Parathyroid adenoma (tissue), 2 donors: ENCODE measurements around the gene PHF3.

Experiments
- H2AFZ ChIP-seq: fragments of 300-600 bp; sonication (generic); one replicate; pipeline ENCODE4 v1.7.0; 2017; ENCODE audit warnings: antibody characterized with exemption, mild to moderate bottlenecking
- H3K27ac ChIP-seq: fragments of 300-600 bp; sonication (generic); one replicate; pipeline ENCODE4 v1.7.0; 2017
- H3K27me3 ChIP-seq: fragments of 300-600 bp; sonication (generic); one replicate; pipeline ENCODE4 v1.7.0; 2017; ENCODE audit warnings: low read length; ENCODE audit not compliant: control insufficient read depth, insufficient read depth
- H3K36me3 ChIP-seq: fragments of 300-600 bp; sonication (generic); one replicate; pipeline ENCODE4 v1.7.0; 2017; ENCODE audit warnings: low read length; ENCODE audit not compliant: control insufficient read depth, insufficient read depth
- H3K4me1 ChIP-seq: fragments of 300-600 bp; sonication (generic); one replicate; pipeline ENCODE4 v1.7.0; 2017; ENCODE audit warnings: control low read depth
- H3K4me2 ChIP-seq: fragments of 300-600 bp; sonication (generic); one replicate; pipeline ENCODE4 v1.7.0; 2017; ENCODE audit warnings: low read length
- H3K4me3 ChIP-seq: fragments of 300-600 bp; sonication (generic); one replicate; pipeline ENCODE4 v1.7.0; 2017; ENCODE audit warnings: low read depth, low read length
- H3K79me2 ChIP-seq: fragments of 300-600 bp; sonication (generic); one replicate; pipeline ENCODE4 v1.7.0; 2017; ENCODE audit warnings: control low read depth
- H3K9ac ChIP-seq: fragments of 300-600 bp; sonication (generic); one replicate; pipeline ENCODE4 v1.7.0; 2017; ENCODE audit warnings: mild to moderate bottlenecking
- H3K9me3 ChIP-seq: fragments of 300-600 bp; sonication (generic); one replicate; pipeline ENCODE4 v1.7.0; 2017; ENCODE audit warnings: low read length; ENCODE audit not compliant: control insufficient read depth
- TF ChIP-seq, protein P1 (sequence below): fragments of 300-600 bp; sonication (generic); IDR thresholded peaks from one replicate; pipeline ENCODE4 v1.7.0; 2017; ENCODE audit warnings: antibody characterized with exemption, mild to moderate bottlenecking
- donor health status: primary hyperparathyroidism.

PHF3 gene

DNA sequence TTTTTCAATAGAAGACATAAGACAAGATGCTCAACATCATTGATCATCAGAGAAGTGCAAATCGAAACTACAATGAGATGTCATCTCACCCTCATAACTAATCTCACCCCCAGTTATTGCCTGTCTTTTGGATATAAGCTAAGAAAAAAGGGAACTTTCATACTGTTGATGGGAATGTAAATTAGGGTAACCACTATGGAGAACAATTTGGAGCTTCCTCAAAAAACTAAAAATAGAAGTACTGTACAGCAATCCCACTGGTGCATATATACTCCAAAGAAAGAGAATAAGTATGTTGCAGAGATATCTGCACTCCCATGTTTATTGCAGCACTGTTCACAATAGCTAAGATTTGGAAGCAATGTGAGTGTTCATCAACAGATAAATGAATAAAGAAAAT, 26.4 kb upstream of the PHF3 start:
- Histone ChIP-seq H3K27me3 (no peaks in the 10 kb centered on the region), H3K9me3 (no peaks in the 10 kb centered on the region), H3K4me2 (no peak overlapping the region), H2AFZ (no peak overlapping the region), H3K27ac (no peak overlapping the region), H3K79me2 (no peaks in the 10 kb centered on the region), H3K4me1 (no peaks in the 10 kb centered on the region), H3K9ac (no peak overlapping the region), H3K4me3 (no peak overlapping the region), H3K36me3 (no peaks in the 10 kb centered on the region)
- TF ChIP-seq, protein P1, sequence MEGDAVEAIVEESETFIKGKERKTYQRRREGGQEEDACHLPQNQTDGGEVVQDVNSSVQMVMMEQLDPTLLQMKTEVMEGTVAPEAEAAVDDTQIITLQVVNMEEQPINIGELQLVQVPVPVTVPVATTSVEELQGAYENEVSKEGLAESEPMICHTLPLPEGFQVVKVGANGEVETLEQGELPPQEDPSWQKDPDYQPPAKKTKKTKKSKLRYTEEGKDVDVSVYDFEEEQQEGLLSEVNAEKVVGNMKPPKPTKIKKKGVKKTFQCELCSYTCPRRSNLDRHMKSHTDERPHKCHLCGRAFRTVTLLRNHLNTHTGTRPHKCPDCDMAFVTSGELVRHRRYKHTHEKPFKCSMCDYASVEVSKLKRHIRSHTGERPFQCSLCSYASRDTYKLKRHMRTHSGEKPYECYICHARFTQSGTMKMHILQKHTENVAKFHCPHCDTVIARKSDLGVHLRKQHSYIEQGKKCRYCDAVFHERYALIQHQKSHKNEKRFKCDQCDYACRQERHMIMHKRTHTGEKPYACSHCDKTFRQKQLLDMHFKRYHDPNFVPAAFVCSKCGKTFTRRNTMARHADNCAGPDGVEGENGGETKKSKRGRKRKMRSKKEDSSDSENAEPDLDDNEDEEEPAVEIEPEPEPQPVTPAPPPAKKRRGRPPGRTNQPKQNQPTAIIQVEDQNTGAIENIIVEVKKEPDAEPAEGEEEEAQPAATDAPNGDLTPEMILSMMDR, result no peak

DNA sequence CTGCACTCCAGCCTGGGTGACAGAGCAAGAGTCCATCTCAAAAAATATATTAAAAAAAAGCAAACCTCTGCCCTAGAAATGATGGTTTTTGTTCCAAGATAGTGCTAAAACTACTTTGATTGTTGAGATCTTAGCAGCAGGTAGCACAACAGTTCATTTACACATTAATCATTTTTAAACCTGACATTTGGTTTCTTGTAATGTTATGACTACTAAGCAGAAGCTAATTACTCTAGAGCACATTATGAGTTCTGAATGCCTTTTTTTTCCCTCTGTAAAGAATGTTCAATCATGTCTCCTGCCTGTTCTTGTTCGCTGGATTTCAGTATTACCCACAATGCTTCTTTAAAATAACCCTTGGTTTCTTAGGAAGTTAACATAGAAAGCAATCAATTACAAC, 24.7 kb upstream of the PHF3 start:
- TF ChIP-seq, protein P1, result no peak
- Histone ChIP-seq H3K4me1 (no peaks in the 10 kb centered on the region), H3K9ac (no peak overlapping the region), H2AFZ (no peak overlapping the region), H3K9me3 (no peaks in the 10 kb centered on the region), H3K79me2 (no peaks in the 10 kb centered on the region), H3K4me3 (no peak overlapping the region), H3K4me2 (no peak overlapping the region), H3K36me3 (no peaks in the 10 kb centered on the region), H3K27ac (no peak overlapping the region), H3K27me3 (no peaks in the 10 kb centered on the region)

DNA sequence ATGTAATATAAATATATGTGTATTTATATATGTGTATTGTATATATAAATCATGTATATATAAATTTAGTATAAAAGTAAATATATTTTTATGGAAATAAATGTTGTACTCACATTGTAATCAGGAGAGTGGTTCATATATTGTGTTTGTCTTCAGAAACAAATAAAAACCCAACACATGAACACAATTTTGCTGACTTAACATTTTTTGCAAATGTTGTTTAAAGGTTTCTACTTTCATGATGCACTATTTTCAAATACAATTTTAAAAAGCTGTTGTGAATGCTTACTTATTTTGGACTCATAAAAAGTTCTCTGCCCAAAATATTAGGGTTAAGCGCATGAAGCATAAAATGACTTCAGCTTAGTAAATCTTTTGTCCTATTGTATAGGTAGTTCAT, 24.0 kb upstream of the PHF3 start:
- Histone ChIP-seq H3K27ac (no peak overlapping the region), H3K9me3 (no peaks in the 10 kb centered on the region), H3K9ac (no peak overlapping the region), H3K36me3 (no peaks in the 10 kb centered on the region), H3K27me3 (no peaks in the 10 kb centered on the region), H3K4me3 (no peak overlapping the region), H3K4me2 (no peak overlapping the region), H2AFZ (no peak overlapping the region), H3K4me1 (no peaks in the 10 kb centered on the region), H3K79me2 (no peaks in the 10 kb centered on the region)
- TF ChIP-seq, protein P1, result no peak

DNA sequence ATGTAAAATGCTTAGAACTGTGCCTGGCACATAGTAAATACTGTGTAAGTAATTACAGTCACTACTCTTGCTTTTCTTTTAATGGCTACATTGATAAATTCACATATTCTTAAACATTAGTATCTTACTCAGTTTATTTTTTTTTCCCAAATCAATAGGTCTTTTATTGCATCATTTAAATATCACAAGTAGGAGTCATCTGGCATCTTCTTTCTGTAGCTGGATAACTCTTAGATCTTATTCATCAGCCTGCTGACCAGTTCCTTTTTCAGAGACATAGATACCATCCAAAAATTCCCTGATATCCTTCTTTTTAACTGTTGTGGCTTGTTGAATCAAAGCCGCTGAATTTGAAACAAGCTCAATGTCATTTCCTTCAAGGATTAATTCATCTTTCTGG, 20.0 kb upstream of the PHF3 start:
- no peaks in the 10 kb centered on the region for H3K4me1 ChIP-seq
- H3K4me3 ChIP-seq, result no peak overlapping the region

DNA sequence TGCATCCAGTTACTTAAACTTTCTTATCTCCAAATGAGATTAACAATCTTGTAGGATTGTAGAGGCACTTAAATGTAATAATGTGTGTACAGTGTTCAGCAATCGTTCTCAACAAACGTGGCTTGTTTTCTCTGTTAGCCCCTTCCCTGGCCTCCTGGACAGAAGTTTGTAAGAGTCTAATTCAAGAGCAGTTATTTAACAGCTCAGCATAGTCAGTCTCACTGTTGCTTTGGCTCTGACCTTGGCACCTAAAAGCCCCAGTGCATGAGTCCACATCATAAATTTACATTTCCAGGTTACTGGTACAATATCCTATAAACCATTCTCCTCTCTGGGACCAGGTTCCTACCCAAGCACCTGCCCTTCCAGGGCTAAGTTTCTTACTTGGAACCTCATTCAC, 11.5 kb upstream of the PHF3 start:
- Histone ChIP-seq H3K4me3 (no peak overlapping the region), H3K4me1 (no peaks in the 10 kb centered on the region), H3K27ac (no peak overlapping the region), H3K9me3 (no peaks in the 10 kb centered on the region), H3K4me2 (no peak overlapping the region), H2AFZ (no peak overlapping the region), H3K9ac (no peak overlapping the region), H3K27me3 (no peaks in the 10 kb centered on the region), H3K79me2 (no peaks in the 10 kb centered on the region), H3K36me3 (no peaks in the 10 kb centered on the region)
- TF ChIP-seq, protein P1, result no peak

More for the DNA sequence above, 20.0 kb upstream of the PHF3 start:
- no peak overlapping the region for H3K9ac ChIP-seq
- no peak overlapping the region for H3K27ac ChIP-seq
- H3K4me2 ChIP-seq, result no peak overlapping the region
- H3K36me3 ChIP-seq, result no peaks in the 10 kb centered on the region
- TF ChIP-seq, protein P1, result no peak
- no peaks in the 10 kb centered on the region for H3K27me3 ChIP-seq
- no peaks in the 10 kb centered on the region for H3K79me2 ChIP-seq
- no peak overlapping the region for H2AFZ ChIP-seq
- no peaks in the 10 kb centered on the region for H3K9me3 ChIP-seq
